ENCODE data around the gene HNRNPUL2. TPM values are rescaled to one million over a fixed set of nuclear protein-coding genes. Genes with fewer than 3 reads are reported as not detected.
"Not testable (repeated sequence)": the region's sequence is repeated elsewhere in the genome, so short reads cannot be mapped to it uniquely, and the experiment has no call there.

The HNRNPUL2 gene
- total and polyA plus RNA-seq, 2 of the 8 experiments (the other 6 are each of a cell fraction or from before 2014, with no cell fraction given): 14.9 to 46.4 TPM

- not testable (repeated sequence) for H3K27me3 ChIP-seq (replicated peaks in 1 of 4; ENCODE audit: control insufficient read depth in 3 of 4, extremely low read depth in 1 of 4, insufficient read depth in 3 of 4, low read length in 3 of 4); H3K9ac ChIP-seq (replicated peaks in 1 of 4; ENCODE audit: extremely low read depth in 1 of 4, low read depth in 3 of 4, low read length in 3 of 4); H3K4me2 ChIP-seq (ENCODE audit: insufficient read depth in 1 of 2, low read depth in 2 of 2, low read length in 2 of 2); H3K4me3 ChIP-seq (ENCODE audit: extremely low read depth in 1 of 4, insufficient read depth in 2 of 4, low read depth in 3 of 4, low read length in 4 of 4); H3K4me1 ChIP-seq (replicated peaks in 1 of 4; ENCODE audit: control insufficient read depth in 3 of 4, insufficient read depth in 4 of 4, low read length in 3 of 4); H2AK5ac ChIP-seq (ENCODE audit: low read depth, low read length); H3K79me1 ChIP-seq (ENCODE audit: low read depth, low read length); H3K56ac ChIP-seq (replicated peaks; ENCODE audit: insufficient read length, low read depth, low read length); H3K23ac ChIP-seq (ENCODE audit: insufficient read length); H3K9me3 ChIP-seq (ENCODE audit: insufficient read depth in 2 of 2, low read depth in 1 of 2, low read length in 1 of 2); H2BK12ac ChIP-seq (ENCODE audit: low read depth, low read length); H4K8ac ChIP-seq (ENCODE audit: extremely low read depth, insufficient read depth, low read length); H4K20me1 ChIP-seq (replicated peaks in 1 of 2; ENCODE audit: control insufficient read depth in 1 of 2, insufficient read depth in 2 of 2, low read length in 2 of 2); H3K27ac ChIP-seq (ENCODE audit: low read depth, low read length); FAIRE-seq; H4K91ac ChIP-seq (replicated peaks; ENCODE audit: insufficient read length, low read length); H2BK15ac ChIP-seq (ENCODE audit: low read length); H2BK120ac ChIP-seq (replicated peaks; ENCODE audit: low read depth, low read length); H2BK5ac ChIP-seq (ENCODE audit: low read depth, low read length); DNase-seq (ENCODE audit: low read depth in 1 of 2, low spot score in 2 of 2); H2AFZ ChIP-seq (ENCODE audit: low read length); H2BK20ac ChIP-seq (ENCODE audit: low read length); H3K18ac ChIP-seq (ENCODE audit: extremely low read depth, low read length); H3K4ac ChIP-seq (replicated peaks; ENCODE audit: insufficient read length, low read depth, low read length); H4K5ac ChIP-seq (ENCODE audit: insufficient read length, low read depth, low read length); H3K14ac ChIP-seq (ENCODE audit: insufficient read length)
- peaks cover 5 to 29% (median 9%) of the 10 kb centered on the region in 4 experiments; a peak in 5 of 8 replicates for H3K36me3 ChIP-seq (ENCODE audit: control insufficient read depth in 2 of 4, insufficient read depth in 4 of 4, low read length in 3 of 4)
- 87% methylated on average over 10 of the region's 10 CpGs; no CpG with 5 or more reads in 1 of the 2 experiments for WGBS, 2 experiments (ENCODE audit: extremely low coverage in 1 of 2, insufficient coverage in 1 of 2, insufficient read length in 1 of 2, insufficient replicate concordance in 2 of 2, low coverage in 1 of 2, low lambda C conversion rate in 2 of 2, missing lambda C conversion rate in 1 of 2)
- H3K23me2 ChIP-seq (ENCODE audit: low read depth, low read length): peaks cover 14% of the 10 kb centered on the region
- ChIA-PET CTCF (ENCODE audit: partially characterized antibody) (interaction anchor here (0.6 to 3.2 kb wide), 5 partner anchors 19 to 1592 kb away, joined by 3 to 16 read pairs (median 4); no protein-coding TSS in a partner anchor), POLR2A (ENCODE audit: partially characterized antibody) (interaction anchor here (1.7 to 61.4 kb wide), 4 partner anchors 15 to 95 kb away, joined by 4 to 2041 read pairs (median 1050); partner anchors contain the start of genes BSCL2, C11orf98, CSKMT and GANAB)
- H3K79me2 ChIP-seq (ENCODE audit: control insufficient read depth in 1 of 2, insufficient read depth in 2 of 2, low read length in 2 of 2): peaks cover 0 to 23% of the 10 kb centered on the region in 2 experiments; a peak in 2 of 4 replicates
These were observed 51.8 kb downstream of the HNRNPUL2 start for GRCh38 chr11:62675415-62675814.
